DMS79 treated with DMSO at 0.1 percent for 48 hours (cell line): ENCODE data around the gene CD53.
"Not testable (repeated sequence)": the region's sequence is repeated elsewhere in the genome, so short reads cannot be mapped to it uniquely, and the experiment has no call there.

ENCODE experiments used
- DNase-seq: peaks from one replicate; lab custom pipeline; 2025; lab: John Stamatoyannopoulos, UW

The CD53 gene

GRCh38 chr1:110872745-110873720, at the start of gene CD53:
CD53 (plus strand) TSS chr1:110873148; CDS start chr1:110891409, 18,261 bp downstream.
- no peak for DNase-seq

GRCh38 chr1:110824192-110824591, 48.8 kb upstream of the CD53 start:
- no peak for DNase-seq

DNA sequence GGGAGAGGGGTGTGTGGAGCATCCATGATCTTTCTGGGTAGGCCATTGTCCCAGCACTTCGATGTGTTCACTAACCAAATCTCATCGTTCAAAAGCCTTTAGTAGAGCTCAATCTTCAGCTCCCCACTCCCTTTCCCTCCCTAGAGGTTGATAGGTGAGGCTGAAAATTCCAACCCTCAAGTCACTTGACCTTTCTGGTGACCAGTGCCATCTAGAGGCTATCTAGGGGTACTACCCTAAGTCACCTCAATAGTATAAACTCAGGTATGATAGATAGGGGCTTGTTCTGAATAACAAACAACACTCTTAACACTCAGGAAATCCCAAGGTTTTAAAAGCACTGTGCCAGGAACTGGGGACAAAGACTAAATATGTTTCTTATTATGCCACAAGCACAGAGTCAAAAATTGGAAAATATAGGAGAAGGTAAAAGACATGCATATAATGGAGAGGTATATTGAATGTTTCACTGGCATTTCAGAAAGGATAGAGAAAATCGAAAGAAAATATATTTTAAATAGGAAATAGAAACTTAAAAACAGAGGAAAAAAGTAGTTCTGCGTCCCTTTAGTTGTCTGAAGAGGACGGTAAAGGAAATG, 42.9 kb upstream of the CD53 start:
- DNase-seq, result no peak

- not testable (repeated sequence) for DNase-seq
Observed at GRCh38 chr1:110833779-110834178, 39.2 kb upstream of the CD53 start.

DNA sequence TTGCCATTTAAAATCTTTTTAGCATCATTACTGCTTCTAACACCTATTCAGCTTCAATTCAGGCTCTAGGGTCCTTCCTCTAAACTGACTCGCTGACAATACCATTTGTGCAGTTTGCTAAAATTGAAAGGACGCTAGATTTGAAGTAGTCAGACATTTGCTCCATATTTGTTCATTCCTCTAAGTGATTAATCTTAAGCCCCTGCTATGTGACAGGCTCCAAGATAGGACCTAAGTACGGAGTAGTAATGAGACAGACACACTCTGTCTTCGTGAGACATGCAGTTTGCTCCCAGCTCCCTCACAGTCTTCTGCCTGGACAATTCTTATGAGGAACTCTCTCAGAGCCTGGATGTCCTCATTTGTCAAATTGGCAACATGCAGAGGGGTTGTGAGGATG, 26.1 kb upstream of the CD53 start:
- no peak for DNase-seq

- DNase-seq, result no peak
Observed at GRCh38 chr1:110850145-110850544, 22.8 kb upstream of the CD53 start.

- DNase-seq, result no peak
Observed at GRCh38 chr1:110850627-110851026, 22.3 kb upstream of the CD53 start.

GRCh38 chr1:110853135-110853534, 19.8 kb upstream of the CD53 start:
- no peak for DNase-seq

GRCh38 chr1:110856410-110856809, 16.5 kb upstream of the CD53 start:
- no peak for DNase-seq

- no peak for DNase-seq
Observed at GRCh38 chr1:110857964-110858948, 14.7 kb upstream of the CD53 start.

DNA sequence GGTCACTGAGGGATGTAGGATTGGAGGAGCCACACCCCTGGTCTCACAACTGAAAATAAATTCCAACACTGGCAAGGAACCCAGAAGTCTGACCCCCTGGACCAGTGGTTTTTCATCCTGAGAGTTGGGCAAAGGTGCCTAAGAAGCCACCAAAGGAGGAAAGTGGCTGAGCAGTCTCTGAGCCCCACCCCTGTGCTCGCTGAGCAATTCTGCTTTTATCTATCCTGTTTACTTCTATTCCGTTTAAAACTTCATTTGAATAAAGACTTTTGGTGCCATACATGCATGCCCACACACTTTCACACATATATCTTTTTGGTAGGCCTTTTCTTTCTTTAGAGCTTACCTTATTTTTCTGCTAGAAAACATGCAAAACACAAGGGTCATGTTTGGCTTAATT, 13.9 kb upstream of the CD53 start:
- DNase-seq, result no peak

DNA sequence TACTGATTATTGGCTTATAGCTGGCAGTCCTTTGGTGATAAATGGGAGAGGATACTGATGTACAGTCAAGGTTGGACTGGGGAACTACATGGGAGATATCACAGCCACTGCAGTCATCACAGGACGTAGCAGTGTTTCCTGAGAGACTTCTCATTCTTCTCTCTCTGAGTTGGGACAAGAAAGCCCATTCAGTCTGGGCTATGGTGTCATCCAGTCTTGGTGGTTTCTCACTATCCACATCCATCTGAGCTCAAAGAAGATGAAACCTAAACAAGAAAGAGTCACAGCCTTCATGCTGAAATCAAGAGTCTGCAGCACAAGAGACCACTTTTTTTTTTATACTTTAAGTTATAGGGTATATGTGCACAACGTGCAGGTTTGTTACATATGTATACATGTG, 12.8 kb upstream of the CD53 start:
- no peak for DNase-seq

- not testable (repeated sequence) for DNase-seq
Observed at GRCh38 chr1:110860620-110861019, 12.3 kb upstream of the CD53 start.

- DNase-seq, result not testable (repeated sequence)
Observed at GRCh38 chr1:110861942-110862341, 11.0 kb upstream of the CD53 start.

- no peak for DNase-seq
Observed at GRCh38 chr1:110864287-110864686, 8.7 kb upstream of the CD53 start.

DNA sequence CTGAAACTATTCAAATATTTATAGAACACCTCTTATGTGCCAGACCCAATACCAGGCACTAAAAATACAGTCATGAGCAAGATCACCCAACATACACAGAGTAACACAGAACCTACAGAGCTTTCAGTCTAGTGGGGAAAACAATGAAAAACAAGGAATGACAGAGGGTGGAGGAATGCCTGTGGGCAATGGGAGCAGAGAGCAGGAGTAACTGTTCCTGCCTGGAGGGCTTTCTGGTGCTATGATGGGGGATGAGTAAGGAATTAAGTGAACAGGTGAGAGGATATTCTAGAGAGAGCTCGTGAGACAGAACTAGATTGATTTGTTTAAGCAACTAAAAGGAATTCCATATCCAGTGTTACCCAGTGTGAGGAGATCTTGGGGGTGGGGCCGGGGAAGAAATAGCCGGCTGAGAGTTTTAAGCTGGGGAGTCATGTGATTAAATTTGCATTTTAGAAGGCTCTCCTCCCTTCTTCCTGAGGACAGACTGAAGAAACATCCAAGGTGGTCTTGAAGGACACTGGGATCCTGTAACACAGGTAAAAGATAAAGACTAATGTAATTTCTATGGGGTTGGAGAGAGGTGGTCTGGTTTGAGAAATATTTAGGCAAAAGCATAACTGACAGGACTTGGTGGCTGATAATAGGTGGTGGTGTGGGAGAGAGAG, 2.1 kb upstream of the CD53 start:
- no peak for DNase-seq

GRCh38 chr1:110872366-110872744, 593 bp upstream of the CD53 start:
- no peak for DNase-seq

DNA sequence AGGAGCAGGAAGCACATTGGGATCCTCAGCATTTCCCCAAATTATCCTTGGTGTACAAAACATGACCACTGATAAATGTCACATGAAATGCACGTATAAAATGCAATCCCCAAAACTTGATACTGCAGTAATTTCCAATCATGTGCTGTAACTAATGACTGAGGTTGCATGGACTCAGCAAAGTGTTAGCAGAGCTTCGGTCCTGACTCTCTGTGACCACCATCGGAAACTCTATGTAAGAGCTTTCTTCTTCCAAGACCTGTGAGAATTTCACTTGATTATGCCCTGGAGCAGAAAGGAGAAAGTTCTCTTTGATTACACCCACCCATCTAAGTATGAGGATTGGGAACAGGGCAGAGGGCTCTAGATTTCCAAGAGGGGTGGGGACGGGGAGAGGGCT, 908 bp downstream of the CD53 start:
- DNase-seq, result no peak

DNA sequence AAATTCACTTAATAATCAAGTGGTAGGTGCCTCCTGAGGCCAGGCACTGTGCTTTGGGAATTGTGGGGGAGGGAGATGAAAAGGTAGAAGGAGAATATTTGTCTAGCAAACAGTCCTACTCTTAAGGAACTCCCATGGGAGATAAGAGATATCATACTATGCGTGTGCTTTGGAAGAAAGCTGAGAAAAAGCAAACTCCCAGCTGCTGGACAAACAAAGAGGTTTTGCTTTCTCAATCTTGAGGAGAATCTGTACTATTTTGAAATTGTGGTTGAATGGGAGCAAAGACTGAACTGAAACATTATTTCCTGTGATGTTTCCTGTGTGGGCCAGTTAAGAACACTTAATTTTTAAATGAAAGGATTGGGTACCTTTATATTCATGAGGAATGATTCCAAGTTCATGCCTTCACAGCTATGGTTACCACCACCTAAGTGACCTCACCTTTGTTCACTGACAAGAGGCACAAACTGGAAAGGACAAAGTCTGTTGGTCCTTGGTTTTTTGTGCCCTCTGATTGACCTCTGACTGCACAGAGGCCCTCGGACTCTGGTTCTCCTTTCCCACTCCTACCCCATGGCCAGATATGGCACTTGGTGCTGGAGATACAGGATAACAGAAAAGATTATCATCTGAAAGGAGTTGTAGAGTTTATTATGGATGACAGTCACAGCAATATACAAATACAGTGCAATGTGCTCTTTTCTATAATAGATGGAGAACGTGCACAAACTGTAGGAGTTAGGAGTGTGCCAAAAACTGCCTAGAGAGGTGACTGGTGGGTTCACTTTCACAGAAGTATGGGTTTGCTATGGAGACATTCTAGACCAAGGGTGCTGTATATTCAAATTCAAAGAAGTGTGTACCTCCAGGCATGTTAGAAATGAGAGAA, 1.6 kb downstream of the CD53 start:
- no peak for DNase-seq

GRCh38 chr1:110875216-110875731, 2.3 kb downstream of the CD53 start:
- no peak for DNase-seq
